ENCODE results near the gene AMZ1.
"Not testable (repeated sequence)": the region's sequence is repeated elsewhere in the genome, so short reads cannot be mapped to it uniquely, and the experiment has no call there.

Gene AMZ1

DNA sequence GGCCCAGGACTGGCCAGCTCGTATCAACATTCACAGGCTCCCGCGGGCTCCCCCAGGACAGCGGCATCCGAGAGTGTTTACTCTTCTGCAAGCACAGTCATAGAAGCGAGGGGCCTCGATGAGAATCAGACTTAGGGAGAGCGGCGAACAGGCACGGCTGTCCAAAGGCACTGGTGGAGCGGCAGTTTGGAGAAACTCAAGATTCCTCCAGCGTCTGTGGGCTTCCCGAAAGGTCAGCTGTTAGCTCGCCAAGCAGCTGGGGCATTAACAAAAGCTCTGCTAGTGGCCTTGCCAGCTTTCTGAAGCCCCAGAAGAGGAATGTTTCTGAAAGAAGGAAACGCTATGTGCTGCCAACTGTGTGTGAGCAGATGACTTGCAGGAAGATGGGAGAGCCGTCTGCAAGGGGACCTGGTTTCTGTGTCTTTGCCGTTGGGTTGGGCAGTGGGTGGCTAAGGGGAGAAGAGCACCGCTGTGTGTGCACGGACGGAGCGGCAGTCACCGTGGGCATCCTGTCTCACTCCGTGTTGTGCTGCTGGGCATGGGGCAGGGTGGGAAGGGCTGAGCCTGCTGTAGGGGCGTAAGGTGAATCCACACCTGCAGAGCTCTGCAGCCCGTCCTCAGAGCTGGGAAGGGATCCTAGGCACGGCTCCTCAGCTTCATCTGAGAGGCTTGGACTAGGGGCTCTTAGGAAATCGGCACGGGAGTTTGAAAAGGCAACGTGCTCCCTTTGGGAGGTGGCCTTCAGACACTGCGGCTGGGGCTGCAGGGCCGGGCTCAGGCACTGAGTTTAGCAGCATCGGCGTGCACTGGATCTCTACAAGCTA is 42.1 kb downstream of the AMZ1 start:
- no peak for DNase-seq

DNA sequence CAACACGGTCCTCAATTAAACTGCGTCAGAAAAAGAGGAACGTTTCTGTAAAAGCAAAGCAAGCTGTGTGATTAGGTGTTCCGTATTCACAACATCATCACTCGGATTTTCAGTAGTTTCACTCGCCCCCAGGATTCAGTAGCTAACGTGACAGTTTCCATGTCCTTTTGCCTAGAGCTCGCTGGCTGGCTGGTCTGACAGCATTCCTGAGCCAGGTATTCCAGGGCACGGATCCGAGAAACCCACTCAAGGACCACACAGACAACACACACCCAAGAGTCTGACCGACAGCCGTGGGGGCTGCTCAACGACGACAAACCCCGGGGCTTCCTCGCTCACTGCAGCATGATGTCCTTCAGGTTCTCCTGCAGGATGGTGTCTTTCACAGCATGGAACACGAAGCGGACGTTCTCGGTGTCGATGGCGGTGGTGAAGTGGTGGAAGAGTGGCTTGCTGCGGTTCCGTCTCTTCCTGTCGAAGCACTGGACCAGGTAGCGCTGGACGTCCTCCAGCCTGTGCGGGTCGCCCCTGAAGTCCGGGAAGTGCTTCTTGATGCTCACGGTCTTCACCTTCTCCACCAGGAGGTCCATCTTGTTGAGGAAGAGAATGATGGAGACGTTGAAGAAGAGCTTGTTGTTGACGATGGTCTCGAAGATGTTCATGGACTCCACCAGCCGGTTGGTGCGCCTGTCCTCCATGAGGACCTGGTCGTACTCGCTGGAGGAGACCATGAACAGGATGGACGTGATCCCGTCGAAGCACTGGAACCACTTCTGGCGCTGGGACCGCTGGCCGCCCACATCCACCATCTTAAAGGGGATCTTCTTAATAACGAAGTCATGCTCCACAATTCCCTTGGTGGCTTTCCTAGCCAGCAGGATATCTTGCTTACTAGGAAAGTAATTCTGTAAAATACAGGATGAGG is 43.1 kb downstream of the AMZ1 start:
- DNase-seq: no peak

DNA sequence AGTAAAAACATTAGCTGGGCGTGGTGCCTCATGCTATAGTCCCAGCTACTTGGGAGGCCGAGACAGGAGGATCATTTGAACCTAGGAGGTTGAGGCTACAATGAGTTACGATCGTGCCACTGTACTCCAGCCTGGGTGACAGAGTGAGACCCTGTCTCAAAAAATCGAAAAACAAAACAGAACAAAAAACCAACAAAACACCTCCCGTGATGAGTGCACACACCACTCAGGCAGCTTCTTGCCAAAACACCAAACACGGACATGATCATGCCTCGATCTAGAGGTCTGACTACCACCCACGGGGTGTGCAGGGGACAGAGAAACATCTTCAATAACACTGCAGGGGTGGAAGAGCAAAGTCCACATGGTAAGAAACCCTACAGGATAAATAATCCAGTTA is 44.4 kb downstream of the AMZ1 start:
- DNase-seq: no peak

DNA sequence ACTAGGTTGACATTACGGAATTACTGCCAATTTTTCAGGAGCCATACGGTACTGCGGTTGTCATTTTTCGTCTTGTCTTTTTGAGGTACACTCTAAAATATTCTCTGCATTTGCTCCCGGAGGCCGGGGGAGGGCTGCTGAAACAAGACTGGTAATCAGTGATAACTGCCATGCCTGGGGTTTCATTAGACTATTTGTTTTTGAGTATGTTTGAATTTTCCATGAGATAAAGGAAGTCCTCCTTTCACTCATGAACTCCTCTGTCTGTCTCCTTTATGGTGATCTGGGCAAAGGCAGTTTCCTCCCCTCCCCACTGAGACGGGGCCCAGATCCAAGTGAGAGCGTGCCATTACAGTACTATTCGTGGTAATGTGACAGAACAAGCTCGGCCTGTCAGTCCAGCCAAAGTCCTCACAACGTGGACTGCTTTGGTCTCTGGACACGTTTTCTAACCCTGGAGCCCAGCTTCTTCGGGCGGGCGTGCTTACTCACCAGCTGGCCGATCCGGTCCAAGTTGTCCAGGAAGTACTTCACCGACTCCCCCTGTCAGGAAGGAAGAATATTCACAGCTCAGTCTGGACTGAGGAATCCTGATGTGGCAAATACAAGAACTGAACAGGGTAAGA is 45.1 kb downstream of the AMZ1 start:
- no peak for DNase-seq

DNA sequence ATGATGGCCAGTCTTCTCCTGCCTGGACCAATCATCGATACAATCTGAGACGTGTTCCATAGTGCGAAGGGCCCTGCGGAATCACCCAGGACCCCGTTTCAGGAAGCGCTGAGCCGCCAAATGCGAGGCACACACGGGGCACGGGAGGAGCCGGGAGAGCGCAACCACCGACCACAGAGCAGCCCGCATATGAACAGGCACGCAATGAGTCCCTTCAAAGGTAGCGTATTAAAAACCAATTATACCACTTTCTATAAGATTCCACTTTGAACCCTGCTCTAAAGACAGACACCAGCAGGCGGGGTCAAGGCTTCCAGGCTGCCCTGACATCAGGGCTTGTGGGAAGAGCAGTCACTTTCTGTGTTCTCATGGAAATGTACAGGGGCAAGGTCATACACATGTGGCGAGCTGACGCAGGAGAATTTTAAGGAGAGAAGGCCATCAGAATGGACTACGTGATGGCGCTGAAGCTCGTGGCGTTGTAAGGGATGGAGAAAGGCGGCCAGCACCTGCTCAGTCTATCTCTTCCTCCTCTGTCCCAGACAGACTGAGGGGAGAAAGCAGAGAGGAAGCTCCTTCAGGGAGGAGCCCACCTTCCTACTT is 46.2 kb downstream of the AMZ1 start:
- DNase-seq: no peak

DNA sequence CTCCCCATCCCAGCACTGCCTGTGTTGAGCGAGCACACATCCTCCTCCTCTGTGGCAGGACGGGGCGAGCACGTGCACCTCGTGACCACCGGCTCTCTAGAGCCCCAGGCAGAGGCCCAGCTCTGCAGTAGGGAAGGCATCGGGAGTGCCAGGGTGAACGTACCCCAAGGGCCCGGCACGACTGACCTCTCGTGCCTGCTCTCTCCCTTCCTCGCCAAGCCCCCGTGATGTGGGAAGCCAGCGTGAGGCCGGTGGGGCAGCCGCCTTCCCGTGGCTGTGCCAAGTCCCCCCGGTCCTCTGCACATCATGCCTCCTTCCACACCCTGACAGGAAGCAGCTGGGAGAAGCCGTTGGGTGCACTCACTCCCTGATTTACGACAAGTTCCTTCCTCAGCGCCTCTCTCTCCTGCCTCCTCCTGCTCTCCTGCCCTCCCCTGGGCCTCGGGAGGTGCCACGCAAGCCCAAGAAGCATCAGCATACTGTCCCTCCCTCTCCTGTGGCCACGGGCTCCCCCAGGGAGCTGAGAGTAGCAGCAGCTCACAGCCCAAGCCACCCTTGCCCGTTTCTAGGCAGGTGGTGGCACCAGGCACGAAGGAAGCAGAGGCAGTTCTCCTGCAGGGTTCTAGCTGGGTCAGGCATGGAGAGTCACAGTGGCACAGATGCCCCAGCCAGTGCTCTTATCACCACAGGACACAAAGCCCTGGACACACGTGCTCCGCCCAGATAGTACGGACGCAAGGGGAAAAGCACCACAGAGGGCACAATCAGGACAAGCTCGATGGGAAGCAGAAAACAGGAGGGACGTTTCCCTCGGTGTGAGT is 47.0 kb downstream of the AMZ1 start:
- no peak for DNase-seq

DNA sequence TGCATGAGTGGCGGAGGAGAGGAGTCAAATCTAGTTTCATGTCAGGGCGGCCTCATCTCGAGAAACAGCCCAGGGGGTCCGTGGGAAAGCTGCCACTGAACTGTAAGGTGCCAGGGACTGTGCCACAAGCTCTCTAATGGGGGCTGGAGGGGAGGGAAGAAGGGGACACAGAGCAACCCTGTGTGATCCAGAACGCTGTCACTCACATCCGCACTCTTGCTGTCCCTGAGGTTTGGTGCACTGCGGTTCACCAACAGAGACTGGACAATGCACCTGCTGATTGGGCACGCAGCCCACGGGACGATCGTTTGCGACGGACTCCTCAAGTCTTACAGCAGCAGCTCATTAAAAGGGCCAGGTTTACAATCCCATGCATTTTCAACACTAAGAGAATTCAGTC is 47.7 kb downstream of the AMZ1 start:
- no peak for DNase-seq

DNA sequence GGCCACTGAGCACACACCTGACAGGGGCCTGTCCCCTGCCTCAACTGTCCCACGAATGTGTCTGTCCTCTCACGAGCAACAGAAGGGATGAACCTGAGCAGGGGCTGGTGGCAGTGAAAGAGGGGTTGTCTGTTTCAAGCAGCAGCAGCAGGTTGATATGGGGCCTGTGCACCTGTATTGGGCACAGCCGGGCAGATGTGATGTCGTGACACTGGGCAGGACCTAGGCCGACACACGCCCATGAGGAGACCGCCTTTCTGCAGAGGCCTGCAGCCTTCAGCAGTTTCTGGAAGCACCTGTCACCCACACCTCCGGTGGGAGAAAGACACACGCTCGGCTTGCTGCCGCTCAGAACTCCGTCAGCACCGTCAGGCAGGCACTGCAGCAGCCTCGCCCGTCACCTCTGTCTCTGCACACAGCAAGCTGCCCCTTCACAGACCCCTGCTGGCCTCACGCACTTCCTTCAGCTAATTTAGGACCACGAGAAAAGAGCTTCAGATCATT is 48.5 kb downstream of the AMZ1 start:
- no peak for DNase-seq

DNA sequence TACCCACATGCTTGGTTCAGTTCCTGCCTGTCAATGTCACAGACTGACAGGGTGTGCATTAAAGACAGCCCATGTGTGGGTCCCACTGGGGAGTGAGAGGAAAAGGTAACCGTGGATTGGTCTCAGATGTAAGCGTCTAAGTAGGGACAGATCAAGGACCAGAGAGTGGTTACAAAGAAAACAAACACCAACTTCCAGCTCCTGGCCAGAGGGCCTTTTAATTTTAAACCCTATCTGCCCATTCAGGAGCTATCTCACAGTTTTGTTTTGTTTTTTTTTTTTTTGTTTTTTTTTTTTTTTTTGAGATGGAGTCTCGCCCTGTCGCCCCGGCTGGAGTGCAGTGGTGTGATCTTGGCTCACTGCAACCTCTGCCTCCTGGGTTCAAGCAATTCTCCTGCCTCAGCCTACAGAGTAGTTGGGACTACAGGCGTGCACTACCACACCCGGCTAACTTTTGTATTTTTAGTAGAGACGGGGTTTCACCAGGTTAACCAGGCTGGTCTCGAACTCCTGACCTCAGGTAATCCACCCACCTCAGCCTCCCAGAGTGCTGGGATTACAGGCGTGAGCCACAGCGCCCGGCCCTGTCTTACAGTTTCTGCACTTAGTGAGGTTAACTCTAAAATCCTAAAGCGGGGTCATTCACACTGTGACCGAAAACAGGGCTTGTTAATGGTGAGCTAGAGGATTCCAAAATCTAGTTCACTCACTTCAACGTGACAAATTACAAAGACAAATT is 49.2 kb downstream of the AMZ1 start:
- DNase-seq: not testable (repeated sequence)

DNA sequence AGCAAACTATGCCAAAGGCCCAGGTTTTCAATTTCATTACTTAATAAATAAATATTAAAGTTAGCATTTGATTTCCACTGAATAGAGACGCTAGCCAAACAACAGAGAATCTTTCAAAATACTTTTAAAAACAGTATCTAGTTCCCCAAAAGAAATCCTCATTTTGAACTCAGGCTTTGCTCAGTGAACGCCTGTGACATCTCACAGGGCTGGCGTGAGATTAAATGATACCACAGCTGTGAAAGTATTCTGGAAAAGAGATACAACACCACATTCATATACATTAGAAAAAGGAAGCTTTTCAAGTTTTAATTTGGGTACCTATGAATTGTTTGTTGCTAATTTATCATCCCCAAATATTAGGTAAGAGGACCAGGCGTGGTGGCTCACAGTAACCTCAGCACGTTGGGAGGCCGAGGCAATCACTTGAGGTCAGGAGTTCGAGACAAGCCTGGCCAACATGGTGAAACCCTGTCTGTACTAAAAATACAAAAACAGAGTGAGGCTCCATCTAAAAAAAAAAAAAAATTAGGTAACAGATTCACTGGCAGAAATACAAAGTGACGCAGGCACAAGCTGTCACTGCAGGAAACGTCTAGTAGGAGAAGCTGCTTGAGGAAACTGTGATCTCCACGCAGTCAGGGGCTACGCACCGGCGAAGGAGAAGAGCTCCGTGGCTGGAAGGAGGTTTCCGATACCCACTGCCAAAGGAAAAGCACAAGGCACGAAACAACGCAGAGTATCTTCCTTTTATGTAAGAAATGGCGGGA is 50.0 kb downstream of the AMZ1 start:
- DNase-seq: no peak

DNA sequence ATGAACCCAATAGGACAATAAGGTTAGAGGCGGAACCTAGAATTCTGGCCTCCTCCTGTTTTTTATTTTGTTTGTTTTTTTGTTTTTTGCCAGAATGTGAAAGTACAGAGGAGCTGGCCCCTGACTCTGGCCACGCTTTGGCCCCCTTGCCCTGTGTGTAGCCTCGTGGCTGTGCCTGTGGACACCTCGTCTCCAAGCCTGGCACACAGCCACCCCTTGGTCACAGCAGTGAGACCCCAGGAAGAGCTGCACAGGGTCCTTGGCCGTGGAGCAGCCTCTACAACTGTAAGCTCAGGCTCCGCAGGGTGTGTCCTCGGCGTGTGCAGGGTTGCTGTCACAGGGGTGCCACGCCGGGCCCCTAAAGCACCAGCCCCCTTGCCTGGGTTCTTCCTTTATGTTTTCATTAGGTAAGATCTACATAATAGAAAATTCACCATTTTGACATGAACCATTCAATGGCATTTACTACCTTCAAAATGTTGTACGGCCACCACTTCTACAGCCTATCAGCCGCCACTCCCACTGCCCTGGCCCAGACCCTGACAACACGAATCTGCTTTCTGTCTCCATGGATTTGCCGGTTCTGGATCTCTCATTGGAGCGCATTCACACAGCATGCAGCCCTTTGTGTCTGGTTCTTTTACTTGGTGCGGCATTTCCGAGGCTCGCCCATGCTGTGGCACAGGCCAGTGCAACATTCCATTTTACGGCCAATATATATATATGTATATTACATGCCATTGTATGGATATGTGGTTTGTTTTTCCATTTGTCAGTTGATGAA is 51.0 kb downstream of the AMZ1 start:
- DNase-seq: no peak

DNA sequence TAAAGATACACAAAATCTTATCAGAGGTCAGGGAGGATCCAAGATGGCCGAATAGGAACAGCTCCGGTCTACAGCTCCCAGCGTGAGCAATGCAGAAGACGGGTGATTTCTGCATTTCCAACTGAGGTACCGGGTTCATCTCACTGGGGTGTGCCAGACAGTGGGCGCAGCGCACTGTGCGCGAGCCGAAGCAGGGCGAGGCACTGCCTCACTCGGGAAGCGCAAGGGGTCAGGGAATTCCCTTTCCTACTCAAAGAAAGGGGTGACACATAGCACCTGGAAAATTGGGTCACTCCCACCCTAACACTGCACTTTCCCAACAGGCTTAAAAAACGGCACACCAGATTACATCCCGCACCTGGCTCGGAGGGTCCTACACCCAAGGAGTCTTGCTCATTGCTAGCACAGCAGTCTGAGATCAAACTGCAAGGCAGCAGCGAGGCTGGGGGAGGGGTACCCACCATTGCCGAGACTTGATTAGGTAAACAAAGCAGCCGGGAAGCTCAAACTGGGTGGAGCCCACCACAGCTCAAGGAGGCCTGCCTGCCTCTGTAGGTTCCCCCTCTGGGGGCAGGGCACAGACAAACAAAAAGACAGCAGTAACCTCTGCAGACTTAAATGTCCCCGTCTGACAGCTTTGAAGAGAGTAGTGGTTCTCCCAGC is 55.7 kb downstream of the AMZ1 start:
- not testable (repeated sequence) for DNase-seq

DNA sequence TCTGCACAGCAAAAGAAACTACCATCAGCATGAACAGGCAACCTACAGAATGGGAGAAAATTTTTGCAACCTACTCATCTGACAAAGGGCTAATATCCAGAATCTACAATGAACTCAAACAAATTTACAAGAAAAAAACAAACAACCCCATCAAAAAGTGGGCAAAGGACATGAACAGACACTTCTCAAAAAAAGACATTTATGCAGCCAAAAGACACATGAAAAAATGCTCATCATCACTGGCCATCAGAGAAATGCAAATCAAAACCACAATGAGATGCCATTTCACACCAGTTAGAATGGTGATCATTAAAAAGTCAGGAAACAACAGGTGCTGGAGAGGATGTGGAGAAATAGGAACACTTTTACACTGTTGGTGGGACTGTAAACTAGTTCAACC is 60.7 kb downstream of the AMZ1 start:
- DNase-seq: not testable (repeated sequence)

DNA sequence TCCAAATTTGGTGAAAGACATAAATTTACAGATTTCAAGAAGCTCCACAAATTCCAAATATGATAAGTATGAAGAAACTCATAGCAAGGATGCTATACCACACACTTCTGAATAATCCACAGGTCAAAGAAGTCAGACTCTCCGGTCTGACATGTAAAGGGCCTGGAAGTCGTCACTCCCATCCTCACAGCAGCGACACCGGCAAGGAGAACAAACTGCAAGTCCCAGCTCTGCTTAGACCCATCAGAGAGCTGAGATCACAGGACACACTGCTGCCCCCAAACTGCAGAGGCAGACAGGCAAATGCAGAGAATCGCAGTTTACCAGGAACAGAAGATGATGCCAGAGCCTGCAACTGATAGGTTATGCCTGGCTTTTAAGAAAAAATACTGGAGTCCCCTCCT is 62.0 kb downstream of the AMZ1 start:
- DNase-seq: no peak

DNA sequence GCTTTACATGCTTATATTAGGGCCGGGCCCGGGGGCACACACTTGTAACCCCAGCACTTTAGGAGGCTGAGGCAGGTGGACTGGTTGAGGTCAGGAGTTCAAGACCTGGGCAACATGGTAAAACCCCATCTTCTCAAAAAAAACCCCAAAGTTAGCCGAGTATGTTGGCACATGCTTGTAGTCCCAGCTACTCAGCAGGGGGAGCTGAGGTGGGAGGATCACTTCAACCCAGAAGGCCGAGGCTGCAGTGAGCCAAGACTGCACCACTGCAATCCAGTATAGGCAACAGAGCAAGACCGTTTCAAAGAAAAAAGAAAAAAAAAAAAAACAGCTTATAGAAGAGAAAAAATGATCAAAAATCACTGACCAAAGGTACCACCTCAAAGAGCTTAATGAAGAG is 63.1 kb downstream of the AMZ1 start:
- no peak for DNase-seq

DNA sequence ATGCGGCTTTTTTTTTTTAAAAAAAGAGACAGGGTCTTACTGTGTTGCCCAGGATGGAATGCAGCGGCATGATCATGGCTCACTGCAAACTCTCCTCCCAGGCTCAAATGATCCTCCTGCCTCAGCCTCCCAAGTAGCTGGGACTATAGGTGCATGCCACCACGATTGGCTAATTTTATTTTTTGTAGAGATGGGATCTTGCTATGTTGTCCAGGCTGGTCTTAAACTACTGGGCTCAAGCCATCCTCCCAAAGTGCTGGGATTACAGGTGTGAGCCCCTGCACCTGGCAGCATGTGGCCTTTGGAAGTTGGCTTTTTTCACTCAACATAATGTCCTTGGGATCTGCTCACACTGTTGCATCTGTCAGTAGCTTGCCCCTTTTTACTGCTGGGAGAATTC is 65.1 kb downstream of the AMZ1 start:
- DNase-seq: no peak

DNA sequence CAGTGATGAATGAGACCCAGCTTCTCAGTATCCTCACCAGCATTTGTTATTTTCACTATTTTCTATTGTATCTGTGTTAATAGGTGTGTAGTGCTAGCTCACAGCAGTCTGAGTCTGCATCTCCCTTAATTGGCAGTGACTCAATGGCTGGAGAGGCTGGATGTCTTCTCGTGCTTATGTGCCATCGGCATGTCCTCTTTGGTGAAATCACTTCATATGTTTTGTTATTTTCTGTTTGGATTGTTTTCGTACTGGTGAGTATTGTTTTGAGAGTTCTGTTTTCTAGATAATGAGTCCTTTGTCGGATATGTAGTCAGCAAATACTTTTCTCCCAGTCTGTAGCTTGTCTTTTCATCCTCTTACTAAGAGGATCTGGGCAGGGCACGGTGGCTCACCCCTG is 66.1 kb downstream of the AMZ1 start:
- no peak for DNase-seq

DNA sequence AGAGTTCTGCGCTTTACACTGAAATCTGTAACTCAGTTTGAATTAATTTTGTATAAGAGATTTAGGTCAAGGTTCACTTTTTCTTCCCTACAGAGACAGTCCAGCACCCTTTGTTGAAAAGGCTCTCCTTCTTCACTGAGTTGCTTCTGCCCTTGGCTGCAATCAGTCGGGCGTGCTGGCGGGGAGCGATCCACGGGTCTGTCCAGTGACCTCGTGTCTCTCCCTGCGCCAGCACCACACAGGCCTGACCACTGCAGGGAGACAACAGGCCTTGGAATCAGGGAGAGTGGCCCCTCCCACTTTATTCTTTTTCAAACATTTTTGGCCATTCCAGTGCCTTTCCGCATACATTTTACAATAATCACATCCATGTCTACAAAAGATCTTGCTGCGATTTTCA is 66.9 kb downstream of the AMZ1 start:
- DNase-seq: no peak

DNA sequence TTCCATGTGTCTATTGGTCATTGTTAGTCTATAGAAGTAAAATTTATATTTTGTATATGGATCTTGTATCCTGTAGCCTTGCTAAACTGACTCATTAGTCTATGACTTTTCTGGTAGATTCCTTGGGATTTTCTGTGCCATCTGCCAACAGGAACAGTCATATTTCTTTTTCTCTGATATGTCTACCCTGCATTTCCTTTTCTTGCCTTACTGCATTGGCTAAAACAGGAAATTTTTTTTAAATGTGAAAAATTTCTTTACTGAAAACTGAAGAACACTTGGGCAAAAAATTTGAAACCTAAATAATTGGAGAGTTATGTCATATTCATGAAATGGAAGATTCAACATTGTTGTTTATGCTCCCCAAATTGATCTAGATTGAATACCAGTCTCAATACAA is 67.5 kb downstream of the AMZ1 start:
- DNase-seq: no peak
